Right kidney (tissue), 9 donors: ENCODE data around the gene SOX15.
"Not testable (repeated sequence)": the region's sequence is repeated elsewhere in the genome, so short reads cannot be mapped to it uniquely, and the experiment has no call there.

ENCODE experiments used
- DNase-seq: peaks from one replicate; pipeline ENCODE4 v3.0.0-alpha.2; 2016
- long read RNA-seq, 8 donors: transcript quantifications; one replicate each; lab custom pipeline, GENCODE V29; 2026

SOX15 gene
- long read RNA-seq, donor 1, transcript SOX15-201 (2 exons, 1,396 nt), result major isoform, 9 of 10 reads
- long read RNA-seq, donor 1, partial matches to known transcripts, result 0 of 10 reads
- long read RNA-seq, donor 1, other reads (novel, unspliced or antisense), result 0 of 10 reads
- long read RNA-seq, donor 2, partial matches to known transcripts, result 0 of 5 reads
- long read RNA-seq, donor 2, other reads (novel, unspliced or antisense), result 0 of 5 reads
- long read RNA-seq, donor 3, partial matches to known transcripts, result 0 of 5 reads
- long read RNA-seq, donor 3, other reads (novel, unspliced or antisense), result 0 of 5 reads
- long read RNA-seq, donor 4, transcript SOX15-201 (2 exons, 1,396 nt), result major isoform, 5 of 109 reads
- long read RNA-seq, donor 4, partial matches to known transcripts, result 104 of 109 reads
- long read RNA-seq, donor 4, other reads (novel, unspliced or antisense), result 0 of 109 reads
- long read RNA-seq, donor 5, transcript SOX15-201 (2 exons, 1,396 nt), result major isoform, 6 of 6 reads
- long read RNA-seq, donor 5, partial matches to known transcripts, result 0 of 6 reads
- long read RNA-seq, donor 5, other reads (novel, unspliced or antisense), result 0 of 6 reads
- long read RNA-seq, donor 6, transcript SOX15-201 (2 exons, 1,396 nt), result major isoform, 5 of 5 reads
- long read RNA-seq, donor 6, partial matches to known transcripts, result 0 of 5 reads
- long read RNA-seq, donor 6, other reads (novel, unspliced or antisense), result 0 of 5 reads
- long read RNA-seq, donor 7, result 0 reads
- long read RNA-seq, donor 8, transcript SOX15-201 (2 exons, 1,396 nt), result major isoform, 5 of 6 reads
- long read RNA-seq, donor 8, partial matches to known transcripts, result 0 of 6 reads
- long read RNA-seq, donor 8, other reads (novel, unspliced or antisense), result 0 of 6 reads

DNA sequence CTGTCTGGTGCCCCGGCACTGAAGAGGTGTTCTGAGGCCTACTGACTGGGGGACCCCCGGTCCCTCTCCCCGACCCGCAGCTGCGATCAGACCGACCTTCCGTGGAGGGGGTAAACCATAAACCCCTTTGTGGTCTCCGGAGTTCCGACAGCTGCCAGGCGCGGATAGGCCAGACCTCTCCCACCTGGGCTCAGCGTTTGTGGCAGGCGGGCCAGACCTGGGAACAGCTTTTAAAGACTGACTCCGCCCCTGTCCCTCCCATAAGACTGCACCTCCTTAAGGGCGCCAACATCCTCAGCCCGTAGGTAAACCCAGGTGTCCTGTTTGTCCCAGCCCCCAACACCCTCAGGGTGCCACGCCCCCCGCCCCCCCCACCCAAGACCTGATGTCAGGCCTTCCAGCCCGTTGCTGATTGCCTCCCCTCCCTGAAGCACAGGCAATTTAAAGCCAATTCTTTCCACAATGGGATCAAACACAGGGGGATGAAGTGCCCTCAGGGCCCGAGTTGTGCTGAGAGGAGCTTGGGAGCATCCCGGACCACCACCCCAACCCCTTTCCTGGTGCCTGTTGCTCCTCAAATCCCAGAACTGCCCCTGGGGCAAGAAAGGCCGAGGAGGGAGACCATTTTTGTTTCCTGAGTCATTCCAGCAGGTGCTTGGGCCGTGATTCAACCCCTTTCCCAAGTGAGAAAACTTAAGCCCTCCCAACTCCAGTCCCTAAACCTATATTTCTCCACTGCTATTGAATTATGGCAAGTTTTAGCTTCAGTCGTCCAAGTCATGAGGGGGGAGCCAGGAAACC, at the start of gene SOX15:
SOX15 (minus strand) TSS at position 204 of the 801 bp plus-strand sequence. CDS start 418 bp downstream, outside the sequence.
- no peak for DNase-seq

DNA sequence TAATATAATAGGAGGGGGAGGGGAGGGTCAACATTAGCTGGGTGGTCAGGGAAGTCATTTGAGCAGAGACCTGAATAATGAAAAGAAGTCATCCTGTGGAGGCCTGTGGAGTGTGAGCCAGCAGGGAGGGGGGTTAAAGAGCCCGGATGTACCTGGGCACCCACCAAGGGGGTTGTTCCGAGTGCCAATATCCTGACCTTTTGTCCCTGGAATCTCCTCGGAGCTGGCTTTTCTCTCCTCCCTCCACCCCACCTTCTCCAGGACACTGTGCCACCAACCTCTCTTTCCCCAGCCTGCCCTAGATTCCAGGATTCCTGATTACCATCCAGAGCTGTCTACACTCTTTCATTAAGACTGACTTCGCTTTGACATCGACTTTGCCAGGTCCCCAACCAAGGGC, 46.3 kb upstream of the SOX15 start:
- DNase-seq, result no peak

DNA sequence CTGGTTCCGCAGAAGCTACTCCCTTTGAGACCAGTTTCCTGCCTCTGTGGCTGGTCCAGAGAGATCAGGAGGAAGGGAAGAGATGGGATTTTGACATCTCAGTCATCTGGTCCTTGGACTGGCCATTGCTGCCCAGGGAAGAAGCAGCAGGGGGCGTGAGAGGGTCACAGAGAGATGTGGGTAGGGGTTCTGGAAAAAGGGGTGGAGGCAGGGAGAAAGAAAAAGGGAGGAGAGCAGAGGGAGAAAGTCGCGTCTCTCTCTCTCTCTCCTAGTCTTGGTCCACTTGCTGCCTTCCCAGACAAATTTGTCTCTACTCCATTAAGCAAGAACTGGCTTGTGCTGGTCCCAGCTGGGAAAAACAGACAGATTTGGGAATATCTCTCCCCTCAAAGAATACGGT, 44.5 kb upstream of the SOX15 start:
- peak; percentile 49 for DNase-seq

DNA sequence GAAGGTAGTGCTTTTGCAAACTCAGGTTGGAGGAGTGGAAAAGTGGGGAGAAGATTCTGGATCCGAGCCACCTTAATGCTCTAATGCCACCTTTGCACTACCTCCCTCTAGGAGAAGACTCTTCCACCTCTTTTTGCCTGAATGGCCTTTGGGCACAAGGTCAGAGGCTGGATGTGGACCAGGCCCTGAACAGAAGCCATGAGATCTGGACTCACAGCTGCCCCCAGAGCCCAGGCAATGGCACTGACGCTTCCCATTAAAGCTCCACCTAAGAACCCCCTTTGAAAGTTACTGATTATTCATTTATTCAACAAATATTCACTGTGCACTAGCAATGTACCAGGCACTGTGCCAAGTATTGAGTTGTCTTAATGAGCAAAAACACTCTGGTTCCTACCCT, 43.2 kb upstream of the SOX15 start:
- DNase-seq, result no peak

- DNase-seq, result no peak
Measured at GRCh38 chr17:7632492-7632894, 42.6 kb upstream of the SOX15 start.

GRCh38 chr17:7631398-7632380, 41.8 kb upstream of the SOX15 start:
- DNase-seq, result no peak

DNA sequence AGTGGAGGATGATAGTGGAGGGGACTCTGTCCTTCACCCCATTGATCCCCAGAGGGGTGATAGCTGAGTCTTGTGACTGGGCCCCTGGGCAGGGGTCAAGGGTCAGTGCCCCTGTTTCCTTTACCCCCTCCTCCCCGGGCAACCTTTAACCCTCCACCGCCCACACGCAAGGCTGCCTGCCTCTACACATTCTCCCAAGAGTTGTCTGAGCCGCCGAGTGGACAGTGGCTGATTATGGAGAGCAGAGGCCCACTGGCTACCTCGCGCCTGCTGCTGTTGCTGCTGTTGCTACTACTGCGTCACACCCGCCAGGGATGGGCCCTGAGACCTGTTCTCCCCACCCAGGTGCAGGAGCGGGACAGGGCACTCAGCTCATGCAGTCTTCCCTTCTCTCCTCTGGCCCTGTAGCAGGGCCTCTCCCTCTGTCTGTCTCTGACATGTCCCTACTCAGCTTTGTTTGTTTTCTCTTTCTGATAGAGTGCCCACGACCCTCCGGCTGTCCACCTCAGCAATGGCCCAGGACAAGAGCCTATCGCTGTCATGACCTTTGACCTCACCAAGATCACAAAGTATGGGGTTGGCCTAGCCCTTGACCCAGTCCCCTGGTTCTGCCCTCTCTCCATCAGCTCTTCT, 40.2 kb upstream of the SOX15 start, which contains the start of gene SHBG:
SHBG (plus strand) TSS at position 197 of the 633 bp plus-strand sequence; CDS start at position 235, 38 bp downstream.
- no peak for DNase-seq

DNA sequence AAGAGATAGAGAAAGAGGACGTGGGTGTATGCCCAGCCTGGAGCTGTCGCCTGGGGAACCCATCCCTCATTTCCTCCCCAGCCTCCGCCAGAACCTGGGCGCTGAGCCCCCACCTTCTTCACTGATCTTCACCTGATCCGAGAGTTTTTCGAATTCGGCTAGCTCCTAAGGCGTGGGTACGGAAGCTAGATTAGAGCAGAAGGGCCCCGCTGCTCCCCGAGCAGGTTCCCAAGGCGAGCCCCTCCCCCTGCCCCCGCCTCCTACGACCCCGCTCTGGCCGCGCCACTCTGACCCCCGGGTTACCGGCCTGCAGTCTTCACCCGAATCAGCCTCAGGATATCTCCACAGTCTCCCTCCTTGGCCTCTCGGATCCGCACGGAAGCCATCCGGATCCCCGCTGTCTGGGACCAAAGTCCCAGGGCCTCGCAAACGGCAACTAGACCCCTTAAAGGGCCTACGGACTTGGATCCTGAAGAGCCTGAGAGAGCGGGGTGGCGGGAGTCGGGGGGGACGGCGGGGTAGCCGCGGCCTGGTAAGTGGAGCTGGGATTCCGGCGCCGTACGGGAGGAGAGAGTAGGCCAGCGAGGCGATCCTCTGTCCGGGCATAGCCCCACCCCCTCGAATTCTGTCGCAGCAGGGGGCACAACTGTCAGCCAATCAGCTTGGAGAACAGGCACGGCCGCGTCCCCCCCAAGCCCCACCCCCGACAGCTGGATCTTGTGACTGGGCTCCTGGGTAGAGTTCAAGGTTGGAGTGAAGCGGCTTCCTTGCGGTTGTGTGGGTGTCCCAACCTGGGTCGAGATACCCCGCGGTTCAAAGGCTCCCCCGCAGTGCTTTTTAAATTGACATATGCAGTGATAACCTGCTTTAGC, 37.6 kb upstream of the SOX15 start, which contains the start of gene SAT2:
SAT2 (minus strand) TSS at position 572 of the 872 bp plus-strand sequence; CDS start at position 386, 186 bp downstream.
- peak; percentile 86 for DNase-seq

- no peak for DNase-seq
Measured at GRCh38 chr17:7626956-7627249, 37.0 kb upstream of the SOX15 start.

GRCh38 chr17:7626307-7626706, 36.4 kb upstream of the SOX15 start:
- DNase-seq, result no peak

DNA sequence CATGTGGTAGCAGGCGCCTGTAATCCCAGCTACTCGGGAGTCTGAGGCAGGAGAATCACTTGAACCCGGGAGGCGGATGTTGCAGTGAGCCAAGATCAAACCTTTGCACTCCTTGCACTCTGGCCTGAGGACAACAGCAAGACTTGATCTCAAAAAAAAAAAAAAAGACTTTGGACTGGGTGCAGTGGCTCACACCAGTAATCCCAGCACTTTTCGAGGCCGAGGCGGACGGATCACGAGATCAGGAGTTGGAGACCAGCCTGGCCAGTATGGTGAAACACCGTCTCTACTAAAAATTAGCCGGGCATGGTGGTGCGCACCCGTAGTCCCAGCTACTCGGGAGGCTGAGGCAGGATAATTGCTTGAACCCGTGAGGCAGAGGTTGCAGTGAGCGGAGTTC, 35.9 kb upstream of the SOX15 start:
- DNase-seq, result not testable (repeated sequence)

DNA sequence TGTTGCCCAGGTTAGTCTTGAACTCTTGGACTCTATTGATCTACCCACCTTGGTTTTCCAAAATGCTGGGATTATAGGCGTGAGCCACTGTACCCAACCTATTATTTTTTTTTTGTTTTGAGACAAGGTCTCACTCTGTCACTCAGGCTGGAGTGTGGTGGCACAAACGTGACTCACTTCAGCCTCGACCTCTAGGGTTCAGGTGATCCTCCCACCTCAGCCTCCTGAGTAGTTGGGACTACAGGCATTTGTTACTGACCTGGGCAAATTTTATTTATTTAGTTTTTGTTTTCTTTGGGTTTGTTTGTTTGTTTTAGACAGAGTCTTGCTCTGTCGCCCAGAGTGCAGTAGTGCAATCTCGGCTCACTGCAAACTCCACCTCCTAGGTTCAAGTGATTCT, 33.8 kb upstream of the SOX15 start:
- DNase-seq, result no peak

- DNase-seq, result no peak
Measured at GRCh38 chr17:7620835-7621234, 30.9 kb upstream of the SOX15 start.

DNA sequence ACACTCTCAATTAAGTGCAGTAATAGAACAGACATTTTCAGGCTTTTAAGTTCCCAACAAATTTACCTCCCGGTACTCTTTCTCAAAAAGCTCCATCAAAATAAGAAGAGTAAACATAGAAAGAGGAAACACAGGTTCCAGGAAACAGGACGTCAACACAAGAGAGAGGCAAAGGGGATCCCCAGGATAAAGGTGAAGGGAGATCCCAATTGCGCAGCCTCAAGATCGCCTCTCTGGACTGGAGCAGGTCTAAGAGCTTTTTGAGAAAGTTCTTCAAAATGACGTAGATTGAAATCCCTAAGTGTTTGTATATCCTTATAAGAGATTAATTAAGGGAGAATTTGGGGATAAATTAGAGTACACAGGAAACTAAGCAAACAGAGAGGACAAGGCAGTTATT, 28.7 kb upstream of the SOX15 start:
- no peak for DNase-seq

DNA sequence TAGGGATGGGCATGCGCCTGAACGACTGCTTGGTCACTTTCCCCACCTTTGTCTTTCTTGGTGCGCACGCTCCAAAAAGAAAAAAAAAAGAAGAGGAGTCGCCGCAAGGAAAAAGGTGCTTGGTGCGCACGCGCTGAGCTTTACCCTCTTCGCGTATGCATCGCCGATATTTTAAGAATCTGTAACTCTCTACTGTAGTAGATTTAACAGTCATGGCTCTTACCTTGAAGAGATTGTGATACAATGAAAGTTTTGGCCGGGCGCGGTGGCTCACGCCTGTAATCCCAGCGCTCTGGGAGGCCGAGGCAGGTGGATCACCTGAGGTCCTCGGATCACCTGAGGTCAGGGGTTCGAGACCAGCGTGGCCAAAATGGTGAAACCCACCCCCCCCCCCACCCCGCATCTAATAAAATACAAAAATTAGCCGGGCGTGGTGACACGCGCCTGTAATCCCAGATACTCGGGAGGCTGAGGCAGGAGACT, 25.4 kb upstream of the SOX15 start:
- DNase-seq, result no peak

- peak; percentile 97 for DNase-seq
Measured at GRCh38 chr17:7614425-7615264, 24.8 kb upstream of the SOX15 start, which contains the start of gene FXR2. FXR2 (minus strand) TSS chr17:7614897; CDS start chr17:7614532, 365 bp downstream.

DNA sequence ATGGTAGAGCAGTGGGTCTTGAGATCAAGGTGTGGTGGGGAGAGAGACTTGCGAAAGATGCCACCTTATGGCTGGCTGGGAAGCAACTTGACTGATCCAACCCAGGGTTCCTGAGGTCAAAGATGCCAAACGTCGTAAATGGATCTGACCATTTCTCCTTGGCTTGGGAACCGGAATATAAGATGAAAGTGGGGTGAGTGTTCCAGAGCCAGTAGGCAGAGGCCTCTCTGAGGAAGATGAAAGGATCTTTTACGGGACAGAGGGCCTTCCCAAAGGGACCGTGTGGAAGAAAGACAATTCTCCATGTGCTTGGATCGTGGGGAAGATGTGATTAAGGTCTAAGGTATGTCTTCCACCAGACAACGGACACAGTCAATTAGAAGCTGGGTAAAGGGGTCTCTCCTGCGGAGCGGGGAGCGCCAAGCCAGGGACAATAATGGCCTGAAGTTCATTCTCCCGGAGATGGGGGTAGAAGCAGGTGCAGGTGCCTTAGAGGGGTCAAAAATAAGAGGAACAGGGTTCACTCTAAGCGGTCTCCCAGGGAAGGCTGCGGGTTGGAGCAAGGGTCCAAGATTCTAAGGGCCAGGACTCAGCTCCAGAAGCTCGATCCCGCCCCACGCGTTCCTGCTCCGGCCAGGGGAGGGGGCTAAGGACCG, 24.0 kb upstream of the SOX15 start:
- DNase-seq, result no peak

DNA sequence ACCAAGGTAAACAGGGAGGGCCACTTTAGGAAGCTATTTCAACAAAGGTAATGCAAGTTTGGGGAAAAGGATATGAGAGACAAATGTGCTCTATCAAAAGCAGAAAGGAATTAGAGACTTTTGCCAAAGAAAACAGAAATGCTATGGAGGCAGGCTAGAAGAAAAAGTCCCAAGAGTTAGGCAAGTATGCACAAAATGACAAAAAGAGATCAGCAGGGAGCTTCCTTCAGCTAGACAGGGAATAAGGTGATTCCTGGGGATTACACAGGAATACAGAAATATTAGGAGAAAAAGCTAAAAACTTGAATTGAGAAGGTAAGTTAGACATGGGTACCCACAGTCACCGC, 22.4 kb upstream of the SOX15 start:
- DNase-seq, result no peak
